ENCODE results near the gene DHFR2.
"Not testable (repeated sequence)": the region's sequence is repeated elsewhere in the genome, so short reads cannot be mapped to it uniquely, and the experiment has no call there.

Gene DHFR2

GRCh38 chr3:94050546-94050945 is 12.2 kb downstream of the DHFR2 start:
- no peak for TF ChIP-seq CTCF (IDR thresholded peaks at IDR 0.05; ENCODE audit: low read depth, low read length)
- in situ Hi-C loops (cut with HindIII; ENCODE audit: low sequenced_read_pairs) = no loop called here
- no peak overlapping the region for H3K4me3 ChIP-seq (ENCODE audit: low read depth, low read length)
- no peak for DNase-seq (ENCODE audit: low read depth, low spot score)

- no peak for TF ChIP-seq CTCF (IDR thresholded peaks at IDR 0.05; ENCODE audit: low read depth, low read length)
- in situ Hi-C loops (cut with HindIII; ENCODE audit: low sequenced_read_pairs) = no loop called here
Observed at GRCh38 chr3:94049267-94049666, 13.4 kb downstream of the DHFR2 start.

GRCh38 chr3:94046533-94046932 is 16.2 kb downstream of the DHFR2 start:
- H3K4me3 ChIP-seq (ENCODE audit: low read depth, low read length) = no peak overlapping the region
- TF ChIP-seq CTCF (IDR thresholded peaks at IDR 0.05; ENCODE audit: low read depth, low read length) = no peak
- in situ Hi-C loops (cut with HindIII; ENCODE audit: low sequenced_read_pairs) = no loop called here
- no peak for DNase-seq (ENCODE audit: low read depth, low spot score)

More at GRCh38 chr3:94049267-94049666, 13.4 kb downstream of the DHFR2 start:
- no peak overlapping the region for H3K4me3 ChIP-seq (ENCODE audit: low read depth, low read length)
- DNase-seq (ENCODE audit: low read depth, low spot score) = no peak

DNA sequence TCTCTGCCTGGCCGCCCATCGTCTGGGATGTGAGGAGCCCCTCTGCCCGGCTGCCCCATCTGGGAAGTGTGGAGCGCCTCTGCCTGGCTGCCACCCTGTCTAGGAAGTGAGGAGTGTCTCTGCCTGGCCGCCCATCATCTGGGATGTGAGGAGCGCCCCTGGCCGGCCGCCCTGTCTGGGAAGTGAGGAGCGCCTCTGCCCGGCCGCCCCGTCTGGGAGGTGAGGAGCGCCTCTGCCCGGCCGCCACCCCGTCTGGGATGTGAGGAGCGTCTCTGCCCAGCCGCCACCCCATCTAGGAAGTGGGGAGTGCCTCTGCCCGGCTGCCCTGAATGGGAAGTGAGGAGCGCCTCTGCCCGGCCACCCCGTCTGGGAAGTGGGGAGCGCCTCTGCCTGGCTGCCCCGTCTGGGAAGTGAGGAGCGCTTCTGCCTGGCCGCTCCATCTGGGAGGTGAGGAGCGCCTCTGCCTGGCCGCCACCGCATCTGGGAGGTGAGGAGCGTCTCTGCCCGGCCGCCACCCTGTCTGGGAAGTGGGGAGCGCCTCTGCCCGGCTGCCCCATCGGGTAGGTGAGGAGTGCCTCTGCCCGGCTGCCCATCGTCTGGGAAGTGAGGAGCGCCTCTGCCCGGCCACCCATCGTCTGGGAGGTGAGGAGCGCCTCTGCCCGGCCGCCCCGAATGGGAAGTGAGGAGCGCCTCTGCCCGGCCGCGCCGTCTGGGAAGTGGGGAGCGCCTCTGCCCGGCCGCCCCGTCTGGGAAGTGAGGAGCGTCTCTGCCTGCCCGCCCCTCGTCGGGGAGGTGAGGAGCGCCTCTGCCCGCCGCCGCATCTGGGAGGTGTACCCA is 18.4 kb downstream of the DHFR2 start:
- in situ Hi-C loops (cut with HindIII; ENCODE audit: low sequenced_read_pairs); H3K4me3 ChIP-seq (ENCODE audit: low read depth, low read length); DNase-seq (ENCODE audit: low read depth, low spot score): not testable (repeated sequence)

DNA sequence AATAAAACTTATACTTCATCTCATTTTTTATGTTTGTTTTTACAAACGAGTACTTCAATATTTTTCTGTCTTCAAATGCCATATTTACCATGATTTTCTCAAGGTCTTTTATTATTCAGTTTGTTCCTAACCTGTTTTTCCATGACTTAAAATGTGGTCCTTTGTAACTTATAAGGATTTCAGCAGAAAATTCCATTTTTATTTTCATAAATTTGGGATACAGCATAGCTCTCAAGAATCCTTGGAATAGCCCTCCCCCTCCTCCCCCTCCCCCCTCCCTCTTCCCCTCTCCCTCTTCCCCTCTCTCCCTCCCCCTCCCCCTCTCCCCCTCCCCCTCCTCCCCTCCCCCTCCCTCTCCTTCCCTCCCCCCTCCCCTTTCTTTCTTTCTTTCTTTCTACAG is 19.4 kb downstream of the DHFR2 start:
- in situ Hi-C loops (cut with HindIII; ENCODE audit: low sequenced_read_pairs) = no loop called here
- peak; percentile 2 for DNase-seq (ENCODE audit: low read depth, low spot score)
- no peak overlapping the region for H3K4me3 ChIP-seq (ENCODE audit: low read depth, low read length)
- no peak for TF ChIP-seq CTCF (IDR thresholded peaks at IDR 0.05; ENCODE audit: low read depth, low read length)

- peak; percentile 51 for TF ChIP-seq CTCF (IDR thresholded peaks at IDR 0.05; ENCODE audit: low read depth, low read length)
- peak; percentile 26 for DNase-seq (ENCODE audit: low read depth, low spot score)
- H3K4me3 ChIP-seq (ENCODE audit: low read depth, low read length) = no peak overlapping the region
- in situ Hi-C loops (cut with HindIII; ENCODE audit: low sequenced_read_pairs) = no loop called here
Observed at GRCh38 chr3:94036909-94037507, 25.7 kb downstream of the DHFR2 start.

Measured in astrocyte of the spinal cord (primary cell).